ENCODE measurements around the gene CLIC5.

- no peak for TF ChIP-seq CTCF (IDR thresholded peaks at IDR 0.05)
- no peak for TF ChIP-seq POLR2A (IDR thresholded peaks at IDR 0.05)
These were observed 135.0 kb downstream of the CLIC5 start for GRCh38 chr6:45880676-45881075.

Measured in adrenal gland (tissue), 5 donors.